HEK293 (cell line): ENCODE results near the gene ARHGAP15.

Experiments used
- CTCF ChIA-PET: fragments of 350-600 bp; formaldehyde crosslinking; extraction: SDS; loops from one replicate; lab custom pipeline; 2021; ENCODE audit warnings: antibody characterized with exemption; lab: Yijun Ruan, JAX
- POLR2A ChIA-PET: fragments of 300-600 bp; formaldehyde crosslinking; extraction: SDS; loops from one replicate; lab custom pipeline; 2020; ENCODE audit warnings: antibody characterized with exemption, inconsistent platforms; lab: Yijun Ruan, JAX
- H3K27ac ChIP-seq: fragments of 200-500 bp; sonication (Bioruptor generic); 2 replicates; pipeline ENCODE4 v1.5.1; 2014; ENCODE audit warnings: low read depth, low read length, control low read depth, inconsistent platforms; ENCODE audit errors: extremely low read depth
- H3K36me3 ChIP-seq, 2 experiments: fragments of 200-500 bp in 1 of 2; sonication (Bioruptor generic) in 1 of 2; 1 replicate in 1 of 2; 2 replicates in 1 of 2; pipeline ENCODE4 v1.5.1; 2014 to 2017; ENCODE audit warnings: inconsistent platforms in 2 of 2, low read length in 2 of 2; ENCODE audit not compliant: control insufficient read depth in 2 of 2, insufficient read depth in 1 of 2
- H3K4me1 ChIP-seq: fragments of 200-500 bp; sonication (Bioruptor generic); 2 replicates; pipeline ENCODE4 v1.5.1; 2014; ENCODE audit warnings: mild to moderate bottlenecking, low read length, inconsistent platforms; ENCODE audit not compliant: control insufficient read depth, insufficient read depth
- H3K4me3 ChIP-seq: 2 replicates; pipeline ENCODE4 v1.5.1; 2011; ENCODE audit warnings: low read depth, mild to moderate bottlenecking, control low read depth, low read length, moderate library complexity
- H3K9me3 ChIP-seq: fragments of 200-500 bp; sonication (Bioruptor generic); 2 replicates; pipeline ENCODE4 v1.5.1; 2014; ENCODE audit warnings: low read depth, low read length, inconsistent platforms; ENCODE audit not compliant: control insufficient read depth, insufficient read depth
- GLIS1 ChIP-seq: fragments of 450-650 bp; formaldehyde crosslinking; IDR thresholded peaks from 2 replicates; pipeline ENCODE4 v1.5.1; 2016; ENCODE audit warnings: missing biosample characterization, missing genetic modification characterization
- KLF16 ChIP-seq: fragments of 450-650 bp; formaldehyde crosslinking; IDR thresholded peaks from 2 replicates; pipeline ENCODE4 v1.5.1; 2017; ENCODE audit warnings: missing biosample characterization, missing genetic modification characterization
- KLF9 ChIP-seq: fragments of 450-650 bp; formaldehyde crosslinking; IDR thresholded peaks from 2 replicates; pipeline ENCODE4 v1.5.1; 2016; ENCODE audit warnings: missing biosample characterization, missing genetic modification characterization, low read depth
- MZF1 ChIP-seq: fragments of 450-650 bp; formaldehyde crosslinking; IDR thresholded peaks from 2 replicates; pipeline ENCODE4 v1.5.1; 2017; ENCODE audit warnings: missing biosample characterization, missing genetic modification characterization, borderline replicate concordance
- SETDB1 ChIP-seq: IDR thresholded peaks from one replicate; pipeline ENCODE4 v1.6.1; 2017; ENCODE audit warnings: mild to moderate bottlenecking, low read length, moderate library complexity, mixed read lengths; ENCODE audit not compliant: insufficient read length
- SP2 ChIP-seq: fragments of 450-650 bp; formaldehyde crosslinking; IDR thresholded peaks from 2 replicates; pipeline ENCODE4 v1.5.1; 2016; ENCODE audit warnings: missing biosample characterization, missing genetic modification characterization
- SP3 ChIP-seq: fragments of 450-650 bp; formaldehyde crosslinking; IDR thresholded peaks from 2 replicates; pipeline ENCODE4 v1.5.1; 2016; ENCODE audit warnings: missing biosample characterization, missing genetic modification characterization
- ZBTB21 ChIP-seq: fragments of 450-650 bp; formaldehyde crosslinking; IDR thresholded peaks from 2 replicates; pipeline ENCODE4 v1.5.1; 2017; ENCODE audit warnings: missing biosample characterization, missing genetic modification characterization
- ZEB2 ChIP-seq: fragments of 450-650 bp; formaldehyde crosslinking; IDR thresholded peaks from 2 replicates; pipeline ENCODE4 v1.5.1; 2016; ENCODE audit warnings: missing biosample characterization, missing genetic modification characterization
- ZFHX2 ChIP-seq: fragments of 450-650 bp; formaldehyde crosslinking; conservative IDR thresholded peaks from 2 replicates; pipeline ENCODE4 v1.5.1; 2016; ENCODE audit warnings: missing biosample characterization, missing genetic modification characterization
- ZNF10 ChIP-seq: fragments of 450-650 bp; formaldehyde crosslinking; IDR thresholded peaks from 2 replicates; pipeline ENCODE4 v1.5.1; 2017; ENCODE audit warnings: missing biosample characterization, missing genetic modification characterization
- ZNF146 ChIP-seq: fragments of 450-650 bp; formaldehyde crosslinking; IDR thresholded peaks from 2 replicates; pipeline ENCODE4 v1.5.1; 2016; ENCODE audit warnings: missing biosample characterization, missing genetic modification characterization
- ZNF16 ChIP-seq: fragments of 450-650 bp; formaldehyde crosslinking; IDR thresholded peaks from 2 replicates; pipeline ENCODE4 v1.5.1; 2016; ENCODE audit warnings: low read depth, missing biosample characterization, missing genetic modification characterization
- ZNF174 ChIP-seq: fragments of 450-650 bp; formaldehyde crosslinking; IDR thresholded peaks from 2 replicates; pipeline ENCODE4 v1.5.0; 2017; ENCODE audit warnings: missing biosample characterization, mild to moderate bottlenecking, missing genetic modification characterization
- ZNF184 ChIP-seq: fragments of 450-650 bp; IDR thresholded peaks from 2 replicates; pipeline ENCODE4 v1.5.1; 2018; ENCODE audit warnings: missing biosample characterization, mild to moderate bottlenecking, missing genetic modification characterization
- ZNF19 ChIP-seq: fragments of 450-650 bp; formaldehyde crosslinking; IDR thresholded peaks from 2 replicates; pipeline ENCODE4; 2016; ENCODE audit warnings: missing biosample characterization, missing genetic modification characterization, low read depth
- ZNF248 ChIP-seq: fragments of 450-650 bp; formaldehyde crosslinking; IDR thresholded peaks from 2 replicates; pipeline ENCODE4 v1.5.1; 2017; ENCODE audit warnings: missing biosample characterization, missing genetic modification characterization
- ZNF274 ChIP-seq, 2 experiments: fragments of 200-500 bp in 1 of 2; fragments of 450-650 bp in 1 of 2; sonication (Bioruptor generic) in 1 of 2; formaldehyde crosslinking in 1 of 2; IDR thresholded peaks; 2 replicates each; pipeline versions ENCODE4 v1.5.1 to v1.6.1; 2014 to 2016; ENCODE audit warnings: borderline replicate concordance in 1 of 2, inconsistent platforms in 1 of 2, low read length in 1 of 2, missing biosample characterization in 1 of 2, missing genetic modification characterization in 1 of 2
- ZNF302 ChIP-seq: fragments of 450-650 bp; formaldehyde crosslinking; IDR thresholded peaks from 2 replicates; pipeline ENCODE4 v1.5.1; 2016; ENCODE audit warnings: missing biosample characterization, missing genetic modification characterization, low read depth
- ZNF426 ChIP-seq: fragments of 450-650 bp; formaldehyde crosslinking; IDR thresholded peaks from 2 replicates; pipeline ENCODE4 v1.5.1; 2017; ENCODE audit warnings: missing biosample characterization, missing genetic modification characterization, mild to moderate bottlenecking, inconsistent platforms, moderate library complexity
- ZNF549 ChIP-seq: fragments of 450-650 bp; IDR thresholded peaks from 2 replicates; pipeline ENCODE4 v1.5.1; 2018; ENCODE audit warnings: missing biosample characterization, missing genetic modification characterization, mild to moderate bottlenecking, inconsistent platforms, moderate library complexity
- ZNF555 ChIP-seq: fragments of 450-650 bp; formaldehyde crosslinking; conservative IDR thresholded peaks from 2 replicates; pipeline ENCODE4 v1.5.1; 2017; ENCODE audit warnings: missing biosample characterization, mild to moderate bottlenecking, missing genetic modification characterization, inconsistent platforms
- ZNF785 ChIP-seq: fragments of 450-650 bp; formaldehyde crosslinking; IDR thresholded peaks from 2 replicates; pipeline ENCODE4 v1.5.1; 2016; ENCODE audit warnings: missing biosample characterization, missing genetic modification characterization
- ZNF843 ChIP-seq: fragments of 450-650 bp; formaldehyde crosslinking; IDR thresholded peaks from 2 replicates; pipeline ENCODE4 v1.5.1; 2016; ENCODE audit warnings: missing biosample characterization, missing genetic modification characterization
- ZSCAN16 ChIP-seq: fragments of 450-650 bp; formaldehyde crosslinking; IDR thresholded peaks from 2 replicates; pipeline ENCODE4 v1.5.1; 2016; ENCODE audit warnings: missing biosample characterization, missing genetic modification characterization
- TF ChIP-seq, protein P1 (sequence below): fragments of 450-650 bp; formaldehyde crosslinking; IDR thresholded peaks from 2 replicates; pipeline ENCODE4 v1.5.1; 2017; ENCODE audit warnings: missing biosample characterization, missing genetic modification characterization
- TF ChIP-seq, protein P2 (sequence below): fragments of 450-650 bp; formaldehyde crosslinking; IDR thresholded peaks from 2 replicates; pipeline ENCODE4 v1.5.1; 2016; ENCODE audit warnings: missing biosample characterization, missing genetic modification characterization
- TF ChIP-seq, protein P3 (sequence below): fragments of 450-650 bp; formaldehyde crosslinking; IDR thresholded peaks from 2 replicates; pipeline ENCODE4 v1.5.1; 2016; ENCODE audit warnings: missing biosample characterization, missing genetic modification characterization
- TF ChIP-seq, protein P4 (sequence below): sonication (generic); formaldehyde crosslinking; IDR thresholded peaks from 2 replicates; pipeline ENCODE4 v1.8.1; 2022; ENCODE audit warnings: mild to moderate bottlenecking, moderate library complexity, missing genetic modification reagents

ARHGAP15 gene

DNA sequence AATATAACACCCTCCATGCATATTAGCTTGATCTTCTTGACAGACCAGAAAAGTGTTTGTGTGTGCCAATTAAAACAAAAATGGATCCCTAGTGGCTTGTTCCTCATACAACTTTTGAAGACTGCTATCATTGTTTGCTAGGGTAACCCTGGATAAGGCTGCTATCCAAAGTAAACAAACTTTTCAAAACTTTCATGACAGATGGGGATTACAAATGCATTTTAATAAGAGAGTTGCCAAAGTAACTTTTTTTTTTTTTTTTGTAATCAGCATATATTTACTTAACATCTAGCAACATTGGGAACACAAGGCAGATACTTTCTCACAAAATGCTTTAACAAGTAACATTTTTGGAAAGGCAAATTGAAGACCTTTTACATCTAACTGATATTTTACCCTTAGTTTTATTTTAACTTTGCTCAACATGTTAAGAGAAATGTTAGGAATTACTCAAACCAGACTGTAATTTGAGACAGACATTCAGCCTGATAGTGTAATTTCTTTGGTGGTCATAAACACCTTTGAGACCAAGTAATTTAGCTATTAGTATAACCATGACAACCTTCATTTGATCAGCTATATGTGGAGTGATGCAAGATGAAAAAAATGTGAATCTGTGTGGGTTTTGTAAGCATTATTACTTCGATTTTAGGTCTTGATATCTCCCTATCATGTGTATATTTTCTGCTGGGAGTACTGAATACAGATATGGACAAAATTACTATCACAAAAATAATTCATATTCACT is 300.9 kb downstream of the ARHGAP15 start (continued):
- TF ChIP-seq SP2 (tag by site-specific recombination), result no peak
- peak; percentile 76 for TF ChIP-seq MZF1
- TF ChIP-seq, protein P1, sequence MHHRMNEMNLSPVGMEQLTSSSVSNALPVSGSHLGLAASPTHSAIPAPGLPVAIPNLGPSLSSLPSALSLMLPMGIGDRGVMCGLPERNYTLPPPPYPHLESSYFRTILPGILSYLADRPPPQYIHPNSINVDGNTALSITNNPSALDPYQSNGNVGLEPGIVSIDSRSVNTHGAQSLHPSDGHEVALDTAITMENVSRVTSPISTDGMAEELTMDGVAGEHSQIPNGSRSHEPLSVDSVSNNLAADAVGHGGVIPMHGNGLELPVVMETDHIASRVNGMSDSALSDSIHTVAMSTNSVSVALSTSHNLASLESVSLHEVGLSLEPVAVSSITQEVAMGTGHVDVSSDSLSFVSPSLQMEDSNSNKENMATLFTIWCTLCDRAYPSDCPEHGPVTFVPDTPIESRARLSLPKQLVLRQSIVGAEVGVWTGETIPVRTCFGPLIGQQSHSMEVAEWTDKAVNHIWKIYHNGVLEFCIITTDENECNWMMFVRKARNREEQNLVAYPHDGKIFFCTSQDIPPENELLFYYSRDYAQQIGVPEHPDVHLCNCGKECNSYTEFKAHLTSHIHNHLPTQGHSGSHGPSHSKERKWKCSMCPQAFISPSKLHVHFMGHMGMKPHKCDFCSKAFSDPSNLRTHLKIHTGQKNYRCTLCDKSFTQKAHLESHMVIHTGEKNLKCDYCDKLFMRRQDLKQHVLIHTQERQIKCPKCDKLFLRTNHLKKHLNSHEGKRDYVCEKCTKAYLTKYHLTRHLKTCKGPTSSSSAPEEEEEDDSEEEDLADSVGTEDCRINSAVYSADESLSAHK (tag by site-specific recombination), result no peak
- no peak for TF ChIP-seq ZNF302 (tag by site-specific recombination)
- 0 out of 2 replicates have a peak, but pooled peaks have one; percentile 11 for TF ChIP-seq GLIS1 (tag by site-specific recombination)
- peak; percentile 58 for TF ChIP-seq SETDB1
- TF ChIP-seq ZNF248, result no peak
- TF ChIP-seq ZNF843 (tag by site-specific recombination), result peak; percentile 64
- no peak for TF ChIP-seq KLF16 (tag by site-specific recombination)
- TF ChIP-seq, protein P2, sequence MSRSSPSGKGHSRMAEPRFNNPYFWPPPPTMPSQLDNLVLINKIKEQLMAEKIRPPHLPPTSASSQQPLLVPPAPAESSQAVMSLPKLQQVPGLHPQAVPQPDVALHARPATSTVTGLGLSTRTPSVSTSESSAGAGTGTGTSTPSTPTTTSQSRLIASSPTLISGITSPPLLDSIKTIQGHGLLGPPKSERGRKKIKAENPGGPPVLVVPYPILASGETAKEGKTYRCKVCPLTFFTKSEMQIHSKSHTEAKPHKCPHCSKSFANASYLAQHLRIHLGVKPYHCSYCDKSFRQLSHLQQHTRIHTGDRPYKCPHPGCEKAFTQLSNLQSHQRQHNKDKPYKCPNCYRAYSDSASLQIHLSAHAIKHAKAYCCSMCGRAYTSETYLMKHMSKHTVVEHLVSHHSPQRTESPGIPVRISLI (tag by site-specific recombination), result peak; percentile 82
- peak; percentile 14; the same call in 1 of the 2 replicates for TF ChIP-seq ZNF184
- TF ChIP-seq, all 188 proteins: peak for 19

DNA sequence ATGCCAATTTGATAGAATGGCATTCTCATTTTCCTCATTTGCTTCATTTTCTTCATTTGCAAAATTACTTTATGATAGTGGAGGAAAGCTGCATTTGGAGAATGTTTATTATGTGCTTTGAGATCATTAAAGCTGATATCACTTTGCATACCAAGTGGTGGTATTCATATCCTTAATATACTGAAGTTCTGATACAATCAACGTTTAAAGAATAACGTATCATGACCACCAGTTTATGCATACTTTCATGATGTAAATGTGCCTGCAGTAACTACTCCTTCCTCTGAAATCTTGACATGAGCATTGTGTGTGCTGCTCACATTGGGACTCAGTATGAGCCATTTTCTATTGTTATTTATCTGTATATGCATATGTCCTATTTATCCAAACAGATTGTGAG is 302.1 kb downstream of the ARHGAP15 start:
- CTCF ChIA-PET, result interaction anchor here (0.6 kb wide), 1 partner anchor 276 kb away, joined by 3 read pairs; no protein-coding TSS in a partner anchor
- no peaks in the 10 kb centered on the region for H3K9me3 ChIP-seq

More for the DNA sequence above, 302.1 kb downstream of the ARHGAP15 start:
- H3K36me3 ChIP-seq, result no peaks in the 10 kb centered on the region
- no peak for TF ChIP-seq KLF9 (tag by site-specific recombination)
- no peak for TF ChIP-seq ZNF549 (tag by site-specific recombination)
- no peak for TF ChIP-seq ZBTB21 (tag by site-specific recombination)
- TF ChIP-seq ZNF426 (tag by site-specific recombination), result no peak
- TF ChIP-seq ZNF785, result no peak
- TF ChIP-seq, protein P3, sequence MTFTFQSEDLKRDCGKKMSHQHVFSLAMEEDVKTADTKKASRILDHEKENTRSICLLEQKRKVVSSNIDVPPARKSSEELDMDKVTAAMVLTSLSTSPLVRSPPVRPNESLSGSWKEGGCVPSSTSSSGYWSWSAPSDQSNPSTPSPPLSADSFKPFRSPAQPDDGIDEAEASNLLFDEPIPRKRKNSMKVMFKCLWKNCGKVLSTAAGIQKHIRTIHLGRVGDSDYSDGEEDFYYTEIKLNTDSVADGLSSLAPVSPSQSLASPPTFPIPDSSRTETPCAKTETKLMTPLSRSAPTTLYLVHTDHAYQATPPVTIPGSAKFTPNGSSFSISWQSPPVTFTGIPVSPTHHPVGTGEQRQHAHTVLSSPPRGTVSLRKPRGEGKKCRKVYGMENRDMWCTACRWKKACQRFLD, result no peak
- TF ChIP-seq ZNF843 (tag by site-specific recombination), result no peak
- TF ChIP-seq, protein P4, sequence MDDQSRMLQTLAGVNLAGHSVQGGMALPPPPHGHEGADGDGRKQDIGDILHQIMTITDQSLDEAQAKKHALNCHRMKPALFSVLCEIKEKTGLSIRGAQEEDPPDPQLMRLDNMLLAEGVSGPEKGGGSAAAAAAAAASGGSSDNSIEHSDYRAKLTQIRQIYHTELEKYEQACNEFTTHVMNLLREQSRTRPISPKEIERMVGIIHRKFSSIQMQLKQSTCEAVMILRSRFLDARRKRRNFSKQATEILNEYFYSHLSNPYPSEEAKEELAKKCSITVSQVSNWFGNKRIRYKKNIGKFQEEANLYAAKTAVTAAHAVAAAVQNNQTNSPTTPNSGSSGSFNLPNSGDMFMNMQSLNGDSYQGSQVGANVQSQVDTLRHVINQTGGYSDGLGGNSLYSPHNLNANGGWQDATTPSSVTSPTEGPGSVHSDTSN (CRISPR knock-in tag), result no peak
- TF ChIP-seq ZFHX2 (tag by site-specific recombination), result no peak
- TF ChIP-seq ZNF555 (tag by site-specific recombination), result no peak
- no peak for TF ChIP-seq ZNF16 (tag by site-specific recombination)
- no peak for TF ChIP-seq ZSCAN16 (tag by site-specific recombination)
- no peak for TF ChIP-seq SP2 (tag by site-specific recombination)
- no peak for TF ChIP-seq SP3 (tag by site-specific recombination)
- TF ChIP-seq ZNF10, result no peak
- no peak for TF ChIP-seq ZNF174
- no peak for TF ChIP-seq ZNF146 (tag by site-specific recombination)
- no peak for TF ChIP-seq ZNF19 (tag by site-specific recombination)
- no peak for TF ChIP-seq ZEB2 (tag by site-specific recombination)
- no peak for TF ChIP-seq ZNF274 (IDR thresholded peaks at IDR 0.05; ENCODE audit: low read length)
- no peak for TF ChIP-seq ZNF274 (tag by site-specific recombination; IDR thresholded peaks at IDR 0.05; ENCODE audit: borderline replicate concordance)
- TF ChIP-seq, all 188 proteins: peak for 0
- Histone ChIP-seq H3K4me3 (no peak overlapping the region), H3K27ac (no peak overlapping the region), H3K4me1 (peaks cover 20% of the 10 kb centered on the region)
- POLR2A ChIA-PET, result no interaction called here
